ENCODE measurements around the gene MARF1. TPM values are rescaled to one million over a fixed set of nuclear protein-coding genes. Genes with fewer than 3 reads are reported as not detected.
A peak's percentile ranks its signal among the peaks of the same experiment; 100 is the strongest.
"Not testable (repeated sequence)": the region's sequence is repeated elsewhere in the genome, so short reads cannot be mapped to it uniquely, and the experiment has no call there.

Gene MARF1
- total RNA-seq, 1 experiment from 2014 or later: 68.1 TPM

GRCh38 chr16:15648135-15648730 is 5.3 kb upstream of the MARF1 start:
- Histone ChIP-seq H2AFZ (no peak overlapping the region), H3K9me2 (ENCODE audit: insufficient read depth) (no peaks in the 10 kb centered on the region), H3F3A (ENCODE audit: insufficient read depth, low read depth) (peaks cover 30% of the 10 kb centered on the region), H3K79me2 (ENCODE audit: low read depth) (peaks cover 31% of the 10 kb centered on the region), H3K4me2 (no peak overlapping the region), H3K4me3 (no peak overlapping the region), H3K27ac (no peak overlapping the region), H3K27me3 (ENCODE audit: insufficient read depth, low read depth) (no peaks in the 10 kb centered on the region), H3K36me3 (ENCODE audit: low read depth) (no peaks in the 10 kb centered on the region), H4K20me1 (ENCODE audit: insufficient read depth) (no peaks in the 10 kb centered on the region; the same call in 1 of the 2 replicates), H3K9me3 (ENCODE audit: insufficient read depth, low read depth) (no peaks in the 10 kb centered on the region), H3K4me1 (replicated peaks; ENCODE audit: insufficient read depth) (peaks cover 33% of the 10 kb centered on the region; the same call in 1 of the 2 replicates)
- BruUV-seq (replicated peaks): no TSS peak
- CTCF ChIA-PET: interaction anchor here (0.6 to 0.7 kb wide), 2 partner anchors 44 to 79 kb away, joined by 3 to 5 read pairs; no protein-coding TSS in a partner anchor
- no peak for TF ChIP-seq EZH2 (IDR thresholded peaks at IDR 0.05; ENCODE audit: low read depth)
- no peak for TF ChIP-seq CTCF (conservative IDR thresholded peaks at IDR 0.05)
- no peak for DNase-seq
- POLR2A ChIA-PET (ENCODE audit: unreplicated experiment): interaction anchor here (0.8 kb wide), 1 partner anchor 24 kb away, joined by 7 read pairs; no protein-coding TSS in a partner anchor
- intact Hi-C loops (cut with micrococcal nuclease; ENCODE audit: unreplicated experiment): no loop called here

GRCh38 chr16:15647294-15648014 is 4.5 kb upstream of the MARF1 start:
- intact Hi-C loops (cut with micrococcal nuclease; ENCODE audit: unreplicated experiment): no loop called here
- CTCF ChIA-PET: interaction anchor here (0.6 to 0.7 kb wide), 2 partner anchors 45 to 80 kb away, joined by 3 to 5 read pairs; no protein-coding TSS in a partner anchor
- BruUV-seq (replicated peaks): no TSS peak
- no peak overlapping the region for H3K4me3 ChIP-seq
- H3K36me3 ChIP-seq (ENCODE audit: low read depth): no peaks in the 10 kb centered on the region
- no peaks in the 10 kb centered on the region for H3K9me3 ChIP-seq (ENCODE audit: insufficient read depth, low read depth)
- no peaks in the 10 kb centered on the region for H3K9me2 ChIP-seq (ENCODE audit: insufficient read depth)
- DNase-seq: no peak
- no peak overlapping the region for H3K27ac ChIP-seq
- peaks cover 33% of the 10 kb centered on the region for H3F3A ChIP-seq (ENCODE audit: insufficient read depth, low read depth)
- peaks cover 23% of the 10 kb centered on the region for H3K79me2 ChIP-seq (ENCODE audit: low read depth)
- POLR2A ChIA-PET (ENCODE audit: unreplicated experiment): interaction anchor here (0.8 kb wide), 1 partner anchor 25 kb away, joined by 7 read pairs; no protein-coding TSS in a partner anchor
- H2AFZ ChIP-seq: no peak overlapping the region
- H4K20me1 ChIP-seq (ENCODE audit: insufficient read depth): no peaks in the 10 kb centered on the region
- TF ChIP-seq EZH2 (IDR thresholded peaks at IDR 0.05; ENCODE audit: low read depth) (no peak), CTCF (conservative IDR thresholded peaks at IDR 0.05) (no peak)
- no peaks in the 10 kb centered on the region for H3K27me3 ChIP-seq (ENCODE audit: insufficient read depth, low read depth)
- peaks cover 33% of the 10 kb centered on the region; the same call in 1 of the 2 replicates for H3K4me1 ChIP-seq (replicated peaks; ENCODE audit: insufficient read depth)
- no peak overlapping the region for H3K4me2 ChIP-seq

- H3K36me3 ChIP-seq (ENCODE audit: low read depth); H3K4me3 ChIP-seq; H3K4me2 ChIP-seq; H4K20me1 ChIP-seq (ENCODE audit: insufficient read depth); DNase-seq; H3K9me2 ChIP-seq (ENCODE audit: insufficient read depth); H2AFZ ChIP-seq; intact Hi-C loops (cut with micrococcal nuclease; ENCODE audit: unreplicated experiment); H3K9me3 ChIP-seq (ENCODE audit: insufficient read depth, low read depth); H3K27ac ChIP-seq; BruUV-seq (replicated peaks); H3K27me3 ChIP-seq (ENCODE audit: insufficient read depth, low read depth); CTCF ChIA-PET: not testable (repeated sequence)
- Histone ChIP-seq H3F3A (ENCODE audit: insufficient read depth, low read depth) (peaks cover 40% of the 10 kb centered on the region), H3K79me2 (ENCODE audit: low read depth) (peaks cover 20% of the 10 kb centered on the region), H3K4me1 (replicated peaks; ENCODE audit: insufficient read depth) (peaks cover 34% of the 10 kb centered on the region)
- POLR2A ChIA-PET (ENCODE audit: unreplicated experiment): interaction anchor here (0.5 kb wide), 1 partner anchor 1163 kb away, joined by 4 read pairs; no protein-coding TSS in a partner anchor
Measured at GRCh38 chr16:15646557-15647293, 3.8 kb upstream of the MARF1 start.

DNA sequence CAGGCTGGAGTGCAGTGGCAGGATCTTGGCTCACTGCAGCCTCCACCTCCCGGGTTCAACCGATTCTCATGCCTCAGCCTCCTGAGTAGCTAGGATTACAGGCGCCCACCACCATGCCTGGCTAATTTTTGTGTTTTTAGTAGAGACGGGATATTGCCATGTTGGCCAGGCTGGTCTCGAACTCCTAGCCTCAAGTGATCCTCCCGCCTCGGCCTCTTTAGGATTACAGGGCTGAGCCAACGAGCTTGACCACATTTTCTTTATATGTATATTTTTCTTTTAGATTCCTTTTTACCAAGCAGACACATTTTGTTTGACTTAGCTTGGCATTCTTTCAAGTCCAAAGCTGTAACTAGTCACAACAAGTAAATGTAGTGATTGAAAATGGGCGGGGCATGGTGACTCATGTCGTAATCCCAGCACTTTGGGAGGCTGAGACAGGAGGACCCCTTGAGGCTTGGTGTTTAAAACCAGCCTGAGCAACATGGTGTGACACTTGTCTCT is 2.1 kb upstream of the MARF1 start:
- H3F3A ChIP-seq (ENCODE audit: insufficient read depth, low read depth): peaks cover 43% of the 10 kb centered on the region
- BruUV-seq (replicated peaks); H2AFZ ChIP-seq; intact Hi-C loops (cut with micrococcal nuclease; ENCODE audit: unreplicated experiment); H3K4me2 ChIP-seq; H3K27me3 ChIP-seq (ENCODE audit: insufficient read depth, low read depth); POLR2A ChIA-PET (ENCODE audit: unreplicated experiment); H4K20me1 ChIP-seq (ENCODE audit: insufficient read depth); H3K4me3 ChIP-seq; H3K9me3 ChIP-seq (ENCODE audit: insufficient read depth, low read depth); H3K9me2 ChIP-seq (ENCODE audit: insufficient read depth); H3K36me3 ChIP-seq (ENCODE audit: low read depth): not testable (repeated sequence)
- DNase-seq: peak; percentile 75 to 84
- CTCF ChIA-PET: interaction anchor here (0.6 kb wide), 1 partner anchor 38 kb away, joined by 3 read pairs; no protein-coding TSS in a partner anchor
- peak overlapping the region; percentile 31; the same call in 1 of the 2 replicates for H3K27ac ChIP-seq
- peaks cover 40% of the 10 kb centered on the region for H3K4me1 ChIP-seq (replicated peaks; ENCODE audit: insufficient read depth)
- peaks cover 21% of the 10 kb centered on the region for H3K79me2 ChIP-seq (ENCODE audit: low read depth)
